T-helper 1 cell treated with Interleukin-12 subunit alpha and Interleukin-12 subunit beta and Interleukin-4 antibody, amounts not matched to agents 30 μg/mL and 1 μg/mL, for 36 hours (primary cell): ENCODE data around the gene SCYGR7.
"Not testable (repeated sequence)": the region's sequence is repeated elsewhere in the genome, so short reads cannot be mapped to it uniquely, and the experiment has no call there.

ENCODE experiments used
- H3K27ac Mint-ChIP-seq: one replicate; pipeline ENCODE4 v1.8.0; 2021; ENCODE audit warnings: mild to moderate bottlenecking, mixed read lengths
- H3K27me3 Mint-ChIP-seq: one replicate; pipeline ENCODE4 v1.8.0; 2021; ENCODE audit warnings: low read depth, mixed read lengths
- H3K36me3 Mint-ChIP-seq: one replicate; pipeline ENCODE4 v1.8.0; 2021; ENCODE audit warnings: low read depth, mixed read lengths
- H3K4me1 Mint-ChIP-seq: one replicate; pipeline ENCODE4 v1.8.0; 2021; ENCODE audit warnings: low read depth, mixed read lengths
- H3K4me3 Mint-ChIP-seq: one replicate; pipeline ENCODE4 v1.8.0; 2021; ENCODE audit warnings: mild to moderate bottlenecking, moderate library complexity, mixed read lengths
- H3K9me3 Mint-ChIP-seq: one replicate; pipeline ENCODE4 v1.8.0; 2021; ENCODE audit warnings: mixed read lengths

SCYGR7 gene

DNA sequence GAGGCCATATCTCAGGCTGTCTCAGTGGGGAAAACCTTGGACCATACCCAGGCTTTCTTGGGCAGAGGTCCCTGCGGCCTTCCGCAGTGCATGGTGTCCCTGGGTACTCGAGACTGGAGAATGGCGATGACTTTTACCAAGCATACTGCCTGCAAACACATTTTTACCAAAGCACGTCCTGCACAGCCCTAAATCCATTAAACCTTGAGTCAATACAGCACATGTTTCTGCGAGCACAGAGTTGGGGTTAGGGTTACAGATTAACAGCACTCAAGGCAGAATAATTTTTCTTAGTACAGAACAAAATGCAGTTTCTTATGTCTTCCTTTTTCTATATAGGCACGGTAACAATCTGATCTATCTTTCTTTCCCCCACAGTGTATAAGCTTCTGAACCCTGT is 5.3 kb upstream of the SCYGR7 start:
- H3K4me3 Mint-ChIP-seq, H3K4me1 Mint-ChIP-seq, H3K36me3 Mint-ChIP-seq, H3K27ac Mint-ChIP-seq, H3K27me3 Mint-ChIP-seq, H3K9me3 Mint-ChIP-seq: not testable (repeated sequence)

DNA sequence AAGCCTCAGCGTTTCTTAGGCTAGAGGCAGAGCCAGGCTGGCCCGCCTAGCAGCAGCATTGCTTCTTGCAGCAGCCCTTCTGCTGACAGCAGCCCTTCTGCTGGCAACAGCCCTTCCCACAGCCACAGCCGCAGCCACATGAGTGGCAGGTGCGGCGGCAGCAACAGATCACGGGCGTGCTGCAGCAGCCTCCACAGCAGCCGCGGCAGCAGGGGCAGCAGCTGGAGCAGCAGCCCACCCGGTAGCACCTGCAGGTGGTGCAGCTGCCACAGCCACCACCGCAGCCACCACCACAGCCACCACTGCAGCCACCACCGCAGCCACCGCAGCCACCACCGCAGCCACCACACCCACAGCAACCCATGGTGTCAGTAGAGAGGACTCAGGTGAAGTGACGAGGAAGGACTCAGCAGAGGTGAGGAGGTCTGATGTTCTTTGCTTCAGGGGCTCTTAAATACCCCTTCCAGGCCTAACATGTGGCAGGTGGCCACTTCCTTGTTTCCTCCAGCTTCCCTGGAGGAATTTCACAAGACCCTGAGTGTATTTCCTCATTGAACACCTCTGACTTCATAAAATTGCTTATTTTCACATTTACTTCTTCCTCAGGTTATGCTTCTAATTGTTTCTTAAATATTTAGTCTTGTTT is 3.6 kb upstream of the SCYGR7 start, which contains the start of gene SCYGR6:
Gene SCYGR6, minus strand, starts transcription at position 364 of the 646 bp plus-strand sequence. Its CDS starts 0 bp downstream, at position 364.
- no peaks in the 10 kb centered on the region for H3K9me3 Mint-ChIP-seq
- no peak within 1 kb of the TSS for H3K4me3 Mint-ChIP-seq
- no peaks in the 10 kb centered on the region for H3K36me3 Mint-ChIP-seq

DNA sequence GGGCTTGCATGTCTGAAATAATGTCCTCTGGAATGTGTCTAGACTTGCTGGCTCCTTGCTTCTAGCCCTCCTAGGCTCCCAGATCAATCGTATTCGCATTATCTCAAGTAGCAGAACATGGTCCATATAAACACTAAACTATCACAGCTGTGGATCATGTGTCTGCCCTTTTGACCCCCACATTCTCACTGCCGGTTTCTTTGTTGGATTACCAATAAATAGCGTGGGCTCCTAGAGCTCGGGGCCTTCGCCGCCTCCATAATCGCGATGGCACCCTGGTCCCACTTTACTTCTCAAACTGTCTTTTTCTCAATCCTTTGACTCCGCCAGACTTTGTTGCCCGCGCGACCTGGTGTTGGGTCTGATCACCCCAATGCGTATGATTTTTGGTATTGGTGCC is 11.2 kb downstream of the SCYGR7 start:
- H3K4me1 Mint-ChIP-seq: no peaks in the 10 kb centered on the region
- H3K27ac Mint-ChIP-seq: no peak overlapping the region
- H3K36me3 Mint-ChIP-seq: no peaks in the 10 kb centered on the region
- H3K4me3 Mint-ChIP-seq: no peak overlapping the region
- H3K9me3 Mint-ChIP-seq: no peaks in the 10 kb centered on the region
- peaks cover 7% of the 10 kb centered on the region for H3K27me3 Mint-ChIP-seq

More for the DNA sequence above, 3.6 kb upstream of the SCYGR7 start, which contains the start of gene SCYGR6:
- Mint-ChIP-seq H3K27me3 (no peaks in the 10 kb centered on the region), H3K27ac (no peak within 1 kb of the TSS), H3K4me1 (no peaks in the 10 kb centered on the region)

DNA sequence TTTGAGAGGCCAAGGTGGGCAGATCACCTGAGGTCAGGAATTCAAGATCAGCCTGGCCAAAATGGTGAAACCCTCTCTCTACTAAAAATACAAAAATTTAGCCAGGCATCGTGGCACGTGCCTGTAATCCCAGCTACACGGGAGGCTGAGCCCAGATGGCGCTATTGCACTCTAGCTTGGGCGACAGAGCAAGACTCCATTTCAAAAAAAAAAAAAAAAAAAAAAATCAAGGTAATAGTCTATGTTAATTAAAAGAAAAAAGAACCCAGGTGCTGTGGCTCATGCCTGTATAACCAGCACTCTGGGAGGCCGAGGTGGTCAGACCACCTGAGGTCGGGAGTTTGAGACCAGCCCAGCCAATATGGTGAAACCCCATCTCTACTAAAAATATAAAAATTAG is 12.6 kb downstream of the SCYGR7 start:
- H3K27me3 Mint-ChIP-seq, H3K27ac Mint-ChIP-seq, H3K4me1 Mint-ChIP-seq, H3K4me3 Mint-ChIP-seq, H3K36me3 Mint-ChIP-seq, H3K9me3 Mint-ChIP-seq: not testable (repeated sequence)

DNA sequence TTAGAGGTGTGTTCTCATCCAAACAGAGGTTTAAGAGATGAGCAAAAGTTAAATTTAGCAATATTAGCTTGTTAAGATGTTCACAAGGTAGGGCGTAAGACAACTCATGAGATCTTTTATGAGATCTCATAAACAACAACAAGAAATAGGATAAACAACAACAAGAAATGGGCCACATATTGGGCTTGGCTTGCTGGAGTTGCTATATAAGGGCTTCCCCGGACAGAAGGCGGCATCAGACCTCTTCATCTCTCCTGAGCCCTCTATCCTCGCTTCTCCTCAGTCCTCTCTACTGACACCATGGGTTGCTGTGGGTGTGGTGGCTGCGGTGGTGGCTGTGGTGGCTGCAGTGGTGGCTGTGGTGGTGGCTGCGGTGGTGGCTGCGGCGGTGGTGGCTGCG is 17.5 kb downstream of the SCYGR7 start, which contains the start of gene SCYGR8:
Gene SCYGR8, plus strand, starts transcription at position 301 of the 400 bp plus-strand sequence. Its CDS starts 0 bp downstream, at position 301.
- Mint-ChIP-seq H3K27me3 (no peaks in the 10 kb centered on the region), H3K36me3 (no peaks in the 10 kb centered on the region), H3K27ac (no peak within 1 kb of the TSS), H3K9me3 (no peaks in the 10 kb centered on the region), H3K4me1 (no peaks in the 10 kb centered on the region), H3K4me3 (no peak within 1 kb of the TSS)

DNA sequence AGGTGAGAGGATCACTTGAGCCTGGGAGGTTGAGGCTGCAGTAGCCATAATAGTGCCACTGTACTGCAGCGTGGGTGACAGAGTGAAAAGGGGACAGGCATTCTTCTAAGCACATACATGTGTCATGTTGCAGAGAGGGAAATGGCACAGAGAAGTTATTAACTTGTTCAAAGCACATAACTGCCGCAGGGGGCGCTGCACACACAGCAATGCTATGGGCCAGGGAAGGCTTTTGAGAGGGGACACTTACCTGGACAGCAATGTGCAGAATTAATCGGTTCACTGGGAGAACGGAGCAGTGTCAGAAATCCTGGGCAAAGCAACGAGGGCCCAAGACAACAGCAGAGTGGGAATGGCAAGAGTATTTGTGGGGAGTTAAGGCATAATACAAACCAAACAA is 19.9 kb downstream of the SCYGR7 start:
- Mint-ChIP-seq H3K4me3 (no peak overlapping the region), H3K9me3 (no peaks in the 10 kb centered on the region), H3K4me1 (no peaks in the 10 kb centered on the region), H3K27me3 (no peaks in the 10 kb centered on the region), H3K27ac (no peak overlapping the region), H3K36me3 (no peaks in the 10 kb centered on the region)

DNA sequence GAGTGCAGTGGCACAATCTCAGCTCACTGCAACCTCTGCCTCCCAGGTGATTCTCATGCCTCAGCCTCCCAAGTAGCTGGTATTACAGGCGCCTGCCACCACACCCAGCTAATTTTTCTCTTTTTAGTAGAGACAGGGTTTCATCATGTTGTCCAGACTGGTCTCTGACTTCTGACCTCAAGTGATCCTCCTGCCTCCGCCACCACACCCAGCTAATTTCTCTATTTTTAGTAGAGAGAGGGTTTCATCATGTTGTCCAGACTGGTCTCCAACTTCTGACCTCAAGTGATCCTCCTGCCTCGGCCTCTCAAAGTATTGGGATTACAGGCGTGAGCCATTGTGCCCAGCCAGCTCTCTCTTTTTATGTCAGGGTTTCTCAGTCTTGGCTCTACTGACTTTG is 28.1 kb downstream of the SCYGR7 start:
- not testable (repeated sequence) for H3K27me3 Mint-ChIP-seq, H3K36me3 Mint-ChIP-seq, H3K4me3 Mint-ChIP-seq, H3K9me3 Mint-ChIP-seq, H3K4me1 Mint-ChIP-seq, H3K27ac Mint-ChIP-seq

DNA sequence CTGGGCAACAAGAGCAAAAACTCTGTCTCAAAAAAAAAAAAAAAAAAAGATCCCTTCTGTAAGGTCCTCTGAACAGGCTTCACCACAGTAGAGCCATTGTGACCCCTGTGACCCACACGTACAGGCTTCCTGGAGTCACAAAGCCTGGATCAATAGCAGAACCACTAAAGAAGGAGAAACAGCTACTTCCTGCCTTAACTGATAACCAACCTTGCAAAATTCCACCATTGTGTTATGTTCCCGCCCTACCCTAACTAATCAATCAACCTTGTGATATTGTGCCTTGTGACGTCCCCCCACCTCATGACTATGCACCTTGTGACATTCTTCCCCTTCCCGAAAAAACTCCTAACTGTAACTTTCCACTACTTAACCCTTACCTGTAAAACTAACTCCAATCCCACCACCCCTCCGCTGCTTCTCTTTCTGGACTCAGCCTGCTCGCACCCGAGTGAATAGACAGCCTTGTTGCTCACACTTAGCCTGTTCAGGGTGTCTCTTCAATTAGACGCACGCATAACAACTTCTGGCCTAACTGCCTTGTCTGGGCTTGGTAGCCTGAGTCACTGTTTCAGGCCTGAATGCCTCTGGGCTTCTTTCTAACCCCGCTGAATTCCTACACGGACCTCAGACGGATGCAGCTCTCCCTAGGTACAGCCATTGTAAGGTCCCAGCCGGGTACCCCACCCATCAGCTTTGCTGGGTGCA is 31.4 kb downstream of the SCYGR7 start:
- Mint-ChIP-seq H3K36me3 (no peaks in the 10 kb centered on the region), H3K27me3 (no peaks in the 10 kb centered on the region), H3K9me3 (no peaks in the 10 kb centered on the region), H3K4me1 (no peaks in the 10 kb centered on the region), H3K4me3 (no peak overlapping the region), H3K27ac (no peak overlapping the region)

DNA sequence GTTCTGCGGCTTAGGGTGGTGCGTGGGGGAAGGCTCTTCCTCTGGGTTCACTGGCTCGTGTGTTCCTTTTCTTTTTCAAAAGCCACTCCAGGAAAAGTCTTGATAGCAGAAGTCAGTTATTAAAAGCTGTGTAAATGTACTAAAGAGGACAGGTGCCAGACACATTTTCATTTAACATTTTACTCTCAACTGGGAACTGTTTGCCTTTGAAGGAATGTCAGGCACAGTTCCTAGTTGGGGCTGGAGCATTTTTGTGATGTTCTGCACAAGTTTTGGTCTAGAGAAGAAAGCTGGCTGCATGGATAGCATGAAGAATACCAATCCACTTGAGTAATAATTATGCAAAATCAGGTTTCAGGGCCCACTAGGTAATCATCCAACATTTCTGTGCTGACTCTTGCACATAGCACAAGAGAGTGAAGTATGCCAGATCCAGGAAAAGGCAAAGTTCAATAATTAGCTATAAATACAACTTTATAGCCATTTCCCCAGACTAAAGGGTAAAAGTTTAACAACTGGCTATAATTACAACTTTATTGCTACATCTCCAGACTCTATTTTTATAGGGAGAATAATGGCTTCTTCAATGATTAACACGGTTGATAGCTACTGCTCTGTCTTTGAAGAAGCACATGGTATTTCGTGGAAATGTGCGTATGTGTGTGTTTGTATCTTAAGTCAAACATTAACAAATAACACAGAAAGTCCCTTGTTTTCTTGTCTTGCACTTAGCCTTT is 33.8 kb downstream of the SCYGR7 start:
- Mint-ChIP-seq H3K27me3 (no peaks in the 10 kb centered on the region), H3K4me3 (no peak overlapping the region), H3K36me3 (no peaks in the 10 kb centered on the region), H3K27ac (no peak overlapping the region), H3K4me1 (no peaks in the 10 kb centered on the region), H3K9me3 (no peaks in the 10 kb centered on the region)

DNA sequence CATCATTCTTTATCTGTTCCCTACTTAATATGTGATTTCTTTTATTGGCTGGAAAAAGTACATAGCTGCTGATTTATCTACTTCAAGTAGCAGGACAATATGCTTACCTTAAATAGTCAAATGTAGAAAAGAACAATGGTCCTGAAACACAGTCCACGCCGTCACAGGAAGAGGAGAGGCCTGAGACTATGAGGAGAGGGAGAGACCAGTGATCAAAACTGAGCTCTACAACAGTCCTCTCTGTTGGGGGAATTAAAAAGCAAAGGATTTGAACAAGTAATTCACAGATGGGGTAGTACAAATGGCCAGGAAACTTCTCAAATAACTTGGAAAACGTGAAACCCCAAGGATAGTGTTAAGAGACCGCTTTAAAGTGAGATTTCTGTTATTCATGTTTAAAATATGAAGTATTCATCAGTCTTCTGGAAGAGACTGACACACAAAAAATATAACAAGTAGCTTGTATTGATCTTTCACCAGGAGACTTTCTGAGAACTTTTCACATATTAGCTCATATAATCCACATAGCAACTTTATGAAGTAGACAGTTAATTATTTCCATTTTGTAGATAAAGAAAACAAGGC is 37.7 kb downstream of the SCYGR7 start:
- Mint-ChIP-seq H3K4me3 (no peak overlapping the region), H3K4me1 (no peaks in the 10 kb centered on the region), H3K9me3 (no peaks in the 10 kb centered on the region), H3K27me3 (no peaks in the 10 kb centered on the region), H3K27ac (no peak overlapping the region), H3K36me3 (no peaks in the 10 kb centered on the region)

DNA sequence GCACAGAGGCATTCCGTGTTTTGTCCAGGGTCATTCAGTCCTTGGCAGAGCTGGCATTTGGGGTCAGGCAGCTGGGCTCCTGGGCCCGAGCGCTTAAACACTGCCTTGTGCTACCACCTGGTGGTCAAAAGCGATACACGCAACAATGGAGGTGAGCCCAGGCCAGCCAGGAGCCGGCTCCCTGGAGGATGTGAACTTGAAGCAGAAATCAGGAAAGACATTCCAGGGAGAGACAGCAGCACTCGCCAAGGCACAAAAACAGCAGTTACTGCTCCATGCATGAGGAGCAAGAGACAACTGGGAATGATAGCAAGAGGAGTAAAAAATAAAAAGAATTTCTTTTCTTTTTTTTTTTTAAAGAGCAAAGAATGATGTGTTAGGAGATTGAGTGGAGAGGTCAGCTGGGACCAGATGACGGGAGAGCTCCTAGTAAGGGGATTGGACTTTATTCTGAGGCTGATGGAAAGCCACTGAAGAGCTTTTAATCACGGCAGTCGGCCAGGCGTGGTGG is 38.3 kb downstream of the SCYGR7 start:
- no peaks in the 10 kb centered on the region for H3K4me1 Mint-ChIP-seq
- no peaks in the 10 kb centered on the region for H3K9me3 Mint-ChIP-seq
- H3K27me3 Mint-ChIP-seq: no peaks in the 10 kb centered on the region
- no peak overlapping the region for H3K27ac Mint-ChIP-seq
- no peaks in the 10 kb centered on the region for H3K36me3 Mint-ChIP-seq
- H3K4me3 Mint-ChIP-seq: no peak overlapping the region

DNA sequence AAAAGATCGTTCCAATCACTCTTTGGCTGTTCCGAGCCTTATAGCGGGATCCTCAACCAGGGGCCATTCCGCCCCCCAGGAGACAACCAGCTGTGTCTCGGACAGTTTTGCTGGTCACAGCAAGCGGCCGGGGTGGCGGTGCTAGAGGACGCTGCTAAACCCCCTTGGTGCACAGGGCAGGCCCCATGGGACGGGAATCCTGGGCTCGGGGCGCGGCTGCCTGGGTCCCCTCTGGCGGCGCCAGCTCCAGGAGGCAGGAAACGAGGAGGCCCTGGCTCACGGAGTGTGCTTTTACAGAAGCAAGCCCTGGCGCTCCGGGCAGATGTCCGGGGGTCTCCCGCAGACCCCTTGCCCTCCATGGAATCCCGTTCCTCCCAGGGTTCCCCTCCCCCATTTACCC is 39.7 kb downstream of the SCYGR7 start:
- H3K4me3 Mint-ChIP-seq: no peak overlapping the region

DNA sequence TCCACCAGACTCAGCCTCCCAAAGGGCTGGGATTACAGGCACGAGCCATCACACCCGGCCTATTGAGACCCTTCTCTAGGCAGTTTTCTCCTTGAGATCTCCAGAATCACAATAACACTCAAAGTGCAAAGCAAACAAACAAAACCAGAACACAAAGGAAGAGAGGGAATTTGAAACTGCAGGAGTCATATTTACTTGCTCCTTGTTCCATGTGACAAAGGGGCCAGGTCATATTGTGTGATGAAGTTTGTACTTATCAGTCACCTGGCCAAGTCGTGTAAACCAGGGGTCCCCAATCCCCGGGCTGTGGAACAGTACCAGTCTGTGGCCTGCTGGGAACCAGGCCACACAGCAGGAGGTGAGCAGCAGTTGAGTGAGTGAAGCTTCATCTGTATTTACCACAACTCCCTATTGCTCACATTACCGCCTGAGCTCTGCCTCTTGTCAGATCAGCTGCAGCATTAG is 44.1 kb downstream of the SCYGR7 start:
- no peak overlapping the region for H3K27ac Mint-ChIP-seq

More for the DNA sequence above, 39.7 kb downstream of the SCYGR7 start:
- Mint-ChIP-seq H3K27me3 (no peaks in the 10 kb centered on the region), H3K27ac (no peak overlapping the region), H3K36me3 (no peaks in the 10 kb centered on the region), H3K4me1 (no peaks in the 10 kb centered on the region), H3K9me3 (no peaks in the 10 kb centered on the region)

DNA sequence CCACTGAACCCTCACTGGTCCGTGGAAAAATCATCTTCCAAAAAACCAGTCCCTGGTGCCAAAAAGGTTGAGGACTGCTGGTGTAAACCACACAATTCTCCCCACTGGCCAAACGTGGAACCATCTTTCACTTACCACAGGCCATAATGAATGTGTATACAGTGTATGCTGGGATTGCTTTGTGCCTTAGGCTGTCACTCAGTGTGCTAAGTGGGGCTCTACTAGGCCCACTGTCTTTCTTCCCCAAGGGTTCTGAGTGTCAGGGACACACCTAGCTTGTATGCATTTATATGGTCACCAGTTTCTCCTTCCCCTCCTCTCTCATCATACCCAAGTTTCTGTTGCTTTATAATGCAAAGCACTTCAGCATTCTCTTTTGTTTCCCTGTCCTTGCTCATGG is 44.8 kb downstream of the SCYGR7 start:
- H3K4me3 Mint-ChIP-seq: no peak overlapping the region

More for the DNA sequence above, 44.1 kb downstream of the SCYGR7 start:
- Mint-ChIP-seq H3K27me3 (no peaks in the 10 kb centered on the region), H3K36me3 (no peaks in the 10 kb centered on the region), H3K4me1 (no peaks in the 10 kb centered on the region), H3K4me3 (no peak overlapping the region), H3K9me3 (no peaks in the 10 kb centered on the region)

More for the DNA sequence above, 44.8 kb downstream of the SCYGR7 start:
- no peaks in the 10 kb centered on the region for H3K36me3 Mint-ChIP-seq
- H3K4me1 Mint-ChIP-seq: no peaks in the 10 kb centered on the region
- no peak overlapping the region for H3K27ac Mint-ChIP-seq
- H3K27me3 Mint-ChIP-seq: no peaks in the 10 kb centered on the region
- H3K9me3 Mint-ChIP-seq: no peaks in the 10 kb centered on the region
